Nephron progenitor cell (in vitro differentiated cells): ENCODE measurements around the gene PLA2G2F.

ENCODE experiments used
- DNase-seq: peaks from one replicate; pipeline ENCODE4 v3.0.0; 2021
- H3K27ac Mint-ChIP-seq: 2 replicates; pipeline ENCODE4 v1.8.0; 2021; ENCODE audit warnings: mild to moderate bottlenecking, moderate library complexity, mixed read lengths
- H3K27me3 Mint-ChIP-seq: 2 replicates; pipeline ENCODE4 v1.8.0; 2021; ENCODE audit warnings: mild to moderate bottlenecking, low read depth, mixed read lengths; ENCODE audit not compliant: poor library complexity
- H3K36me3 Mint-ChIP-seq: 2 replicates; pipeline ENCODE4 v1.8.0; 2021; ENCODE audit warnings: low read depth, mixed read lengths
- H3K4me1 Mint-ChIP-seq: 2 replicates; pipeline ENCODE4 v1.8.0; 2021; ENCODE audit warnings: mixed read lengths
- H3K4me3 Mint-ChIP-seq: 2 replicates; pipeline ENCODE4 v1.8.0; 2021; ENCODE audit warnings: mild to moderate bottlenecking, moderate library complexity, mixed read lengths
- H3K9me3 Mint-ChIP-seq: 2 replicates; pipeline ENCODE4 v1.8.0; 2021; ENCODE audit warnings: mild to moderate bottlenecking, moderate library complexity, mixed read lengths
- CTCF ChIP-seq: fragments of 200-600 bp; sonication (generic); IDR thresholded peaks from 2 replicates; pipeline ENCODE4 v1.5.0; 2021; ENCODE audit warnings: antibody characterized with exemption

PLA2G2F gene

GRCh38 chr1:20152599-20152930, 13.4 kb downstream of the PLA2G2F start:
- DNase-seq, result no peak
- H3K27me3 Mint-ChIP-seq, result peaks cover 4% of the 10 kb centered on the region
- H3K4me1 Mint-ChIP-seq, result peaks cover 22% of the 10 kb centered on the region
- peak; percentile 22 for TF ChIP-seq CTCF
- H3K36me3 Mint-ChIP-seq, result no peaks in the 10 kb centered on the region
- no peak overlapping the region for H3K27ac Mint-ChIP-seq
- H3K9me3 Mint-ChIP-seq, result peaks cover 8% of the 10 kb centered on the region
- peak overlapping the region; percentile 58 for H3K4me3 Mint-ChIP-seq

GRCh38 chr1:20153000-20153418, 13.9 kb downstream of the PLA2G2F start:
- no peak overlapping the region for H3K4me3 Mint-ChIP-seq
- peak; percentile 22 for DNase-seq
- no peaks in the 10 kb centered on the region for H3K36me3 Mint-ChIP-seq
- peaks cover 22% of the 10 kb centered on the region for H3K4me1 Mint-ChIP-seq
- peaks cover 12% of the 10 kb centered on the region for H3K9me3 Mint-ChIP-seq
- no peak overlapping the region for H3K27ac Mint-ChIP-seq
- TF ChIP-seq CTCF, result no peak
- H3K27me3 Mint-ChIP-seq, result peaks cover 8% of the 10 kb centered on the region

DNA sequence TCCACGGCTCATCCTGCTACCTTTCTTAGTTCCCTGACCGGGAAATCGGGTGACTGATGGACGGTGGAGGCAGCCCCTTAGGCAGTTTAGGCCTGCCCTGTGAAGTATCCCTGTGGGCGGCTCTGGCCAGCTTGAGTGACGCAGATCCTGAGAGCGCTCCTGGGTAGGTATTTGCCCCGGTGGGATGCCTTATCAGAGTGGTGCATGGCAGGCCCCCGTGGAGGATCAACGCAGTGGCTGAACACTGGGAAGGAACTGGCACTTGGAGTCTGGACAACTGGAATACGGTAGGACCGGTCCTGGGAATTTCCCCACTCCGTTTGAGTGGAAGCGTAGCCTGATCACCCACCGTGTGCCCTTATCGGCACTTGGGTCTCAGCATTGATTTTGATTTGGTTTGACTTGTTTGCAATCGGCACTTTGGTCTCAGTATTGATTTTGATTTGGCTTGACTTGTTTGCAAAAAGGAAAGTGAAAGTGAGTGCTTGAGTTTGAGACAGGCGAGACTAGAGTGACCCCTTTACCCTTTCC, 15.2 kb downstream of the PLA2G2F start:
- Mint-ChIP-seq H3K9me3 (peaks cover 24% of the 10 kb centered on the region), H3K4me3 (no peak overlapping the region), H3K27me3 (peaks cover 15% of the 10 kb centered on the region), H3K36me3 (no peaks in the 10 kb centered on the region), H3K4me1 (peaks cover 22% of the 10 kb centered on the region), H3K27ac (no peak overlapping the region)
- no peak for DNase-seq
- no peak for TF ChIP-seq CTCF

DNA sequence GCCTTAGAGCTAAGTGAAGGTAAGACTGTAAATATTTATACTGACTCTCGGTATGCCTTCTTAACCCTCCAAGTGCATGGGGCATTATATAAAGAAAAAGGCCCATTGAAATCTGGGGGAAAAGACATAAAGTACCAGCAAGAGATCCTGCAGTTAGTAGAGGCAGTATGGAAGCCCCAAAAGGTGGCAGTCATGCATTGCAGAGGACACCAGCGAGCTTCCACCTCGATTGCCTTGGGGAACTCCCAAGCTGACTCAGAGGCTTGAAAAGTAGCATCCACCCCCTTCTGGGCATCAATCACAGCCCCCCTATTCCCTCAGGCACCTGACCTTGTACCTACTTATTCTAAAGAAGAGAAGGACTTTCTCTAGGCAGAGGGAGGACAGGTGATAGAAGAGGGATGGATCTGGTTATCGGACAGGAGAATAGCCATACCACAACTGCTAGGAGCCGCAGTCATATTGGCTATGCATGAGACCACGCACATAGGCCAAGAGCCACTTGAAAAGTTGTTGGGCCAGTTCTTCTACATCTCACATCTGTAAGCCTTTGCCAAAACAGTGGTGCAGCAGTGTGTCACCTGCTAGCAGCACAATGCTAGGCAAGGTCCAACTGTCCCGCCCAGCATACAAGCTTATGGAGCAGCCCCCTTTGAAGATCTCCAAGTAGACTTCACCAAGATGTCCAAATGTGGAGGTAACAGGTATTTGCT, 19.4 kb downstream of the PLA2G2F start:
- peaks cover 64% of the 10 kb centered on the region for H3K9me3 Mint-ChIP-seq

DNA sequence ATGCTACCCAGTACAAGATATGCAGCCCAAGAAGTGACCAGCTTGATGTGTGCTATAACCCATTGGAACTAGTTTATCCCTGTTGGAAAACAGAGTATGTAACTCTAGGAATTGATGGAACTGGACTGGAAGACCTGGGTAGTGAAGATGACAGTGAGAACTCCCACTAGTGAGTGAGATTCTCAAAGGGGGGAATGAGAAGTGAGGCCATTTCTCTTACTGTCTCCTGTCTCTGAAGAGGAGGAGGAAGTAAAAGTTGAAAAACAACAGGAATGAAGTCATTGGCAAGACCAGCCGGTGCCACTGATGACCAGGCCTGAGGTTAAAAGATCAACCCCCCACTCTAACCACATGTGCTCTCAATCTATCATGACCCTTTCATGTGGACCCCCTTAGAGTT, 20.9 kb downstream of the PLA2G2F start:
- Mint-ChIP-seq H3K4me3 (no peak overlapping the region), H3K27ac (no peak overlapping the region), H3K36me3 (no peaks in the 10 kb centered on the region), H3K9me3 (peaks cover 78% of the 10 kb centered on the region), H3K4me1 (no peaks in the 10 kb centered on the region), H3K27me3 (peaks cover 33% of the 10 kb centered on the region)
- no peak for DNase-seq
- TF ChIP-seq CTCF, result no peak

More for the DNA sequence above, 19.4 kb downstream of the PLA2G2F start:
- Mint-ChIP-seq H3K36me3 (no peaks in the 10 kb centered on the region), H3K4me1 (peaks cover 11% of the 10 kb centered on the region), H3K27me3 (peaks cover 35% of the 10 kb centered on the region), H3K4me3 (no peak overlapping the region), H3K27ac (no peak overlapping the region)
- TF ChIP-seq CTCF, result no peak
- DNase-seq, result no peak

DNA sequence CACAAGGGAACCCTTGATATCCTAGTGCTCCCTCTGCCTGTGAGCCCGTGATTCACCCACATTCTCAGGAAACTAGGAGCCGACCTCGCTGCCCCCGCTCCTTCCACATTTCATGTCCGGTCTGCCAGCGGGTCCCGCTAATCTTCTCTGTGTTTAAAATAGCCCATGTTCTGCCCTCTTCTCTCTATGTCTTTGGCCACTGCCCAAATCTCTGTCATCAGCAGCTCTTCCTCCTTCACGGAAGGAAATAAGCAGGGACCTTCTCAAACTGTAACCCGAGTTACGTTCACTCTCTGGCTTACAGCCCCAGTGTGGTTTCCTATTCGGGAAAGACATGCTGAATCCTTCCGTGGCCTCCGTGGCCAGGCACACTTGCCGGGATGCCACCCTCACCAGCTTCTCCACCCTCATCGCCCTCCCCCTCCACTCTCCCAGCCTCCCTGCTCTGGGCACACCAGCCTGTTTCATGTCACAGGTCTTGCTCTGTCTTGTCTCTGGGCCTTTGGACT, 25.6 kb downstream of the PLA2G2F start:
- peaks cover 61% of the 10 kb centered on the region for H3K9me3 Mint-ChIP-seq
- no peak overlapping the region for H3K4me3 Mint-ChIP-seq
- H3K4me1 Mint-ChIP-seq, result peaks cover 35% of the 10 kb centered on the region
- DNase-seq, result no peak
- no peak for TF ChIP-seq CTCF
- H3K27me3 Mint-ChIP-seq, result peaks cover 32% of the 10 kb centered on the region
- no peak overlapping the region for H3K27ac Mint-ChIP-seq
- no peaks in the 10 kb centered on the region for H3K36me3 Mint-ChIP-seq
